ENCODE measurements around the gene TBPL2. TPM values are rescaled to one million over a fixed set of nuclear protein-coding genes. Genes with fewer than 3 reads are reported as not detected.

The TBPL2 gene
- total RNA-seq, 1 experiment from 2014 or later = not detected

- H3K36me3 ChIP-seq (ENCODE audit: insufficient read depth, low read length, poor library complexity, severe bottlenecking) = no peaks in the 10 kb centered on the region
- DNase-seq (ENCODE audit: low spot score) = no peak
- CTCF ChIA-PET = no interaction called here
- TF ChIP-seq EZH2 (IDR thresholded peaks at IDR 0.05; ENCODE audit: borderline replicate concordance, low read depth, low read length, poor library complexity, severe bottlenecking) (no peak), CTCF (conservative IDR thresholded peaks at IDR 0.05; ENCODE audit: low read depth, low read length) (no peak)
- intact Hi-C loops (cut with micrococcal nuclease; ENCODE audit: unreplicated experiment) = loop anchor here (5.0 kb wide), 1 partner anchor 61 kb away; no protein-coding TSS in a partner anchor
- H3K4me3 ChIP-seq (ENCODE audit: low read depth, low read length, poor library complexity, severe bottlenecking) = no peak overlapping the region
- no peaks in the 10 kb centered on the region for H3K9me3 ChIP-seq (ENCODE audit: low read depth, low read length, poor library complexity, severe bottlenecking)
- peaks cover 38% of the 10 kb centered on the region for H3K4me1 ChIP-seq (ENCODE audit: insufficient read depth, low read length, poor library complexity, severe bottlenecking)
- BruUV-seq (replicated peaks) = no TSS peak
- H3K27me3 ChIP-seq (replicated peaks; ENCODE audit: insufficient read depth, low read depth, low read length, poor library complexity) = no peaks in the 10 kb centered on the region
- POLR2A ChIA-PET (ENCODE audit: low non-redundant PET) = no interaction called here
- no peak overlapping the region for H3K27ac ChIP-seq (ENCODE audit: low read depth, low read length, poor library complexity, severe bottlenecking)
These were observed 11.0 kb upstream of the TBPL2 start for GRCh38 chr14:55451398-55451797.

GRCh38 chr14:55450987-55451386 lies 10.6 kb upstream of the TBPL2 start:
- ChIA-PET CTCF (no interaction called here), POLR2A (ENCODE audit: low non-redundant PET) (no interaction called here)
- intact Hi-C loops (cut with micrococcal nuclease; ENCODE audit: unreplicated experiment) = loop anchor here (5.0 kb wide), 1 partner anchor 61 kb away; no protein-coding TSS in a partner anchor
- Histone ChIP-seq H3K9me3 (ENCODE audit: low read depth, low read length, poor library complexity, severe bottlenecking) (no peaks in the 10 kb centered on the region), H3K27ac (ENCODE audit: low read depth, low read length, poor library complexity, severe bottlenecking) (no peak overlapping the region), H3K4me3 (ENCODE audit: low read depth, low read length, poor library complexity, severe bottlenecking) (no peak overlapping the region), H3K27me3 (replicated peaks; ENCODE audit: insufficient read depth, low read depth, low read length, poor library complexity) (no peaks in the 10 kb centered on the region), H3K36me3 (ENCODE audit: insufficient read depth, low read length, poor library complexity, severe bottlenecking) (no peaks in the 10 kb centered on the region), H3K4me1 (ENCODE audit: insufficient read depth, low read length, poor library complexity, severe bottlenecking) (peaks cover 42% of the 10 kb centered on the region)
- no peak for DNase-seq (ENCODE audit: low spot score)
- TF ChIP-seq EZH2 (IDR thresholded peaks at IDR 0.05; ENCODE audit: borderline replicate concordance, low read depth, low read length, poor library complexity, severe bottlenecking) (no peak), CTCF (conservative IDR thresholded peaks at IDR 0.05; ENCODE audit: low read depth, low read length) (no peak)
- BruUV-seq (replicated peaks) = no TSS peak

- CTCF ChIA-PET = no interaction called here
- H3K36me3 ChIP-seq (ENCODE audit: insufficient read depth, low read length, poor library complexity, severe bottlenecking) = no peaks in the 10 kb centered on the region
- no peaks in the 10 kb centered on the region for H3K9me3 ChIP-seq (ENCODE audit: low read depth, low read length, poor library complexity, severe bottlenecking)
- intact Hi-C loops (cut with micrococcal nuclease; ENCODE audit: unreplicated experiment) = loop anchor here (5.0 kb wide), 1 partner anchor 62 kb away; no protein-coding TSS in a partner anchor
- TF ChIP-seq CTCF (conservative IDR thresholded peaks at IDR 0.05; ENCODE audit: low read depth, low read length) = no peak
- no peak for TF ChIP-seq EZH2 (IDR thresholded peaks at IDR 0.05; ENCODE audit: borderline replicate concordance, low read depth, low read length, poor library complexity, severe bottlenecking)
- no peak overlapping the region for H3K4me3 ChIP-seq (ENCODE audit: low read depth, low read length, poor library complexity, severe bottlenecking)
- POLR2A ChIA-PET (ENCODE audit: low non-redundant PET) = no interaction called here
- no TSS peak for BruUV-seq (replicated peaks)
- no peaks in the 10 kb centered on the region for H3K27me3 ChIP-seq (replicated peaks; ENCODE audit: insufficient read depth, low read depth, low read length, poor library complexity)
- peaks cover 43% of the 10 kb centered on the region for H3K4me1 ChIP-seq (ENCODE audit: insufficient read depth, low read length, poor library complexity, severe bottlenecking)
- DNase-seq (ENCODE audit: low spot score) = no peak
- no peak overlapping the region for H3K27ac ChIP-seq (ENCODE audit: low read depth, low read length, poor library complexity, severe bottlenecking)
These were observed 10.1 kb upstream of the TBPL2 start for GRCh38 chr14:55450539-55450938.

Data from A673 (cell line).